Subcutaneous abdominal adipose tissue (tissue), 5 donors: ENCODE measurements around the gene SYNDIG1.

Experiments used
- H3K27ac ChIP-seq: one replicate; pipeline ENCODE4 v1.7.0; 2013; ENCODE audit warnings: low read depth, mild to moderate bottlenecking, inconsistent platforms, low read length, moderate library complexity
- H3K27me3 ChIP-seq, 5 donors: one replicate each; pipeline ENCODE4 v1.7.0; 2013; ENCODE audit warnings: low read length in 5 of 5, inconsistent platforms in 1 of 5; ENCODE audit not compliant: control insufficient read depth in 5 of 5, insufficient read depth in 4 of 5
- H3K36me3 ChIP-seq, 5 donors: one replicate each; pipeline ENCODE4 v1.7.0; 2013; ENCODE audit warnings: low read length in 5 of 5; ENCODE audit not compliant: control insufficient read depth in 5 of 5, insufficient read depth in 5 of 5
- H3K4me1 ChIP-seq, 5 donors: one replicate each; pipeline ENCODE4 v1.7.0; 2013; ENCODE audit warnings: low read length in 5 of 5, mild to moderate bottlenecking in 3 of 5, moderate library complexity in 1 of 5; ENCODE audit not compliant: control insufficient read depth in 5 of 5, insufficient read depth in 5 of 5
- H3K4me3 ChIP-seq, 5 donors: one replicate each; pipeline ENCODE4 v1.7.0; 2013; ENCODE audit warnings: low read length in 5 of 5, low read depth in 1 of 5
- H3K9ac ChIP-seq, 5 donors: one replicate each; pipeline ENCODE4 v1.7.0; 2013; ENCODE audit warnings: low read length in 5 of 5, mild to moderate bottlenecking in 4 of 5, moderate library complexity in 3 of 5
- H3K9me3 ChIP-seq, 5 donors: one replicate each; pipeline ENCODE4 v1.7.0; 2013; ENCODE audit warnings: low read length in 5 of 5; ENCODE audit not compliant: control insufficient read depth in 5 of 5
- donor health status: healthy.
- donor health status: healthy.
- donor health status: healthy.
- donor health status: healthy.
- donor health status: healthy.

Gene SYNDIG1

GRCh38 chr20:24573557-24573956 lies 104.1 kb downstream of the SYNDIG1 start:
- peaks cover 0 to 2% (median 0%) of the 10 kb centered on the region in 5 donors for H3K9me3 ChIP-seq
- no peaks in the 10 kb centered on the region for H3K4me1 ChIP-seq
- H3K9ac ChIP-seq = no peak overlapping the region
- no peak overlapping the region for H3K4me3 ChIP-seq
- H3K27ac ChIP-seq = no peak overlapping the region
- peaks cover 0 to 1% (median 0%) of the 10 kb centered on the region in 5 donors for H3K27me3 ChIP-seq
- no peaks in the 10 kb centered on the region for H3K36me3 ChIP-seq

- Histone ChIP-seq H3K9ac (no peak overlapping the region), H3K9me3 (peaks cover 0 to 2% (median 0%) of the 10 kb centered on the region in 5 donors), H3K27ac (no peak overlapping the region), H3K4me1 (no peaks in the 10 kb centered on the region), H3K27me3 (peaks cover 0 to 2% (median 0%) of the 10 kb centered on the region in 5 donors), H3K36me3 (no peaks in the 10 kb centered on the region), H3K4me3 (no peak overlapping the region)
Observed at GRCh38 chr20:24574307-24574706, 104.9 kb downstream of the SYNDIG1 start.

GRCh38 chr20:24574797-24575196 lies 105.4 kb downstream of the SYNDIG1 start:
- H3K9ac ChIP-seq = no peak overlapping the region
- no peaks in the 10 kb centered on the region for H3K4me1 ChIP-seq
- H3K4me3 ChIP-seq = no peak overlapping the region
- peaks cover 0 to 2% (median 0%) of the 10 kb centered on the region in 5 donors for H3K27me3 ChIP-seq
- no peaks in the 10 kb centered on the region for H3K36me3 ChIP-seq
- H3K9me3 ChIP-seq = peaks cover 0 to 2% (median 0%) of the 10 kb centered on the region in 5 donors
- H3K27ac ChIP-seq = no peak overlapping the region

GRCh38 chr20:24575811-24576210 lies 106.4 kb downstream of the SYNDIG1 start:
- peaks cover 0 to 2% (median 0%) of the 10 kb centered on the region in 5 donors for H3K9me3 ChIP-seq
- H3K27me3 ChIP-seq = peaks cover 0 to 2% (median 0%) of the 10 kb centered on the region in 5 donors
- no peak overlapping the region for H3K4me3 ChIP-seq
- no peaks in the 10 kb centered on the region for H3K4me1 ChIP-seq
- no peaks in the 10 kb centered on the region for H3K36me3 ChIP-seq
- H3K27ac ChIP-seq = no peak overlapping the region
- no peak overlapping the region for H3K9ac ChIP-seq

GRCh38 chr20:24576447-24576846 lies 107.0 kb downstream of the SYNDIG1 start:
- Histone ChIP-seq H3K9ac (no peak overlapping the region), H3K4me1 (no peaks in the 10 kb centered on the region), H3K4me3 (no peak overlapping the region), H3K27ac (no peak overlapping the region), H3K36me3 (no peaks in the 10 kb centered on the region), H3K27me3 (peaks cover 0 to 3% (median 1%) of the 10 kb centered on the region in 5 donors), H3K9me3 (peaks cover 0 to 2% (median 0%) of the 10 kb centered on the region in 5 donors)

- Histone ChIP-seq H3K27ac (no peak overlapping the region), H3K4me3 (no peak overlapping the region), H3K4me1 (no peaks in the 10 kb centered on the region), H3K9ac (no peak overlapping the region), H3K36me3 (no peaks in the 10 kb centered on the region), H3K27me3 (peaks cover 0 to 12% (median 8%) of the 10 kb centered on the region in 5 donors), H3K9me3 (peaks cover 0 to 6% (median 0%) of the 10 kb centered on the region in 5 donors)
Observed at GRCh38 chr20:24577271-24577909, 108.0 kb downstream of the SYNDIG1 start.

GRCh38 chr20:24578567-24579415 lies 109.4 kb downstream of the SYNDIG1 start:
- H3K36me3 ChIP-seq = no peaks in the 10 kb centered on the region
- H3K27ac ChIP-seq = no peak overlapping the region
- H3K4me3 ChIP-seq = no peak overlapping the region
- H3K9ac ChIP-seq = no peak overlapping the region
- H3K27me3 ChIP-seq = peaks cover 0 to 18% (median 8%) of the 10 kb centered on the region in 5 donors
- H3K4me1 ChIP-seq = no peaks in the 10 kb centered on the region
- H3K9me3 ChIP-seq = peaks cover 0 to 6% (median 0%) of the 10 kb centered on the region in 5 donors

GRCh38 chr20:24579475-24579874 lies 110.0 kb downstream of the SYNDIG1 start:
- Histone ChIP-seq H3K36me3 (no peaks in the 10 kb centered on the region), H3K4me1 (no peaks in the 10 kb centered on the region), H3K27me3 (peaks cover 0 to 18% (median 8%) of the 10 kb centered on the region in 5 donors), H3K27ac (no peak overlapping the region), H3K4me3 (no peak overlapping the region), H3K9me3 (peaks cover 0 to 6% (median 0%) of the 10 kb centered on the region in 5 donors), H3K9ac (no peak overlapping the region)

- Histone ChIP-seq H3K4me1 (no peaks in the 10 kb centered on the region), H3K36me3 (no peaks in the 10 kb centered on the region), H3K9me3 (peaks cover 0 to 6% (median 0%) of the 10 kb centered on the region in 5 donors), H3K9ac (no peak overlapping the region), H3K27ac (no peak overlapping the region), H3K27me3 (peaks cover 0 to 18% (median 9%) of the 10 kb centered on the region in 5 donors), H3K4me3 (no peak overlapping the region)
Observed at GRCh38 chr20:24580006-24580405, 110.6 kb downstream of the SYNDIG1 start.

- H3K27ac ChIP-seq = no peak overlapping the region
- H3K27me3 ChIP-seq = peaks cover 0 to 18% (median 12%) of the 10 kb centered on the region in 5 donors
- H3K9me3 ChIP-seq = peaks cover 0 to 6% (median 0%) of the 10 kb centered on the region in 5 donors
- H3K4me1 ChIP-seq = no peaks in the 10 kb centered on the region
- H3K36me3 ChIP-seq = no peaks in the 10 kb centered on the region
- H3K9ac ChIP-seq = no peak overlapping the region
- no peak overlapping the region for H3K4me3 ChIP-seq
Observed at GRCh38 chr20:24580855-24581254, 111.4 kb downstream of the SYNDIG1 start.
